Glutamatergic neuron (in vitro differentiated cells): Measurements from ENCODE around the gene CALM3. TPM values are rescaled to one million over a fixed set of nuclear protein-coding genes. Genes with fewer than 3 reads are reported as not detected.
A peak's percentile ranks its signal among the peaks of the same experiment; 100 is the strongest.

Source experiments
- DNase-seq: peaks from one replicate; pipeline ENCODE4 v3.0.0; 2022
- H3K27ac Mint-ChIP-seq: one replicate; pipeline ENCODE4 v1.8.0; 2020; ENCODE audit warnings: mild to moderate bottlenecking, mixed read lengths, inconsistent platforms; ENCODE audit not compliant: unreplicated experiment
- H3K27me3 Mint-ChIP-seq: one replicate; pipeline ENCODE4 v1.8.0; 2020; ENCODE audit warnings: mild to moderate bottlenecking, moderate library complexity, mixed read lengths, inconsistent platforms; ENCODE audit not compliant: unreplicated experiment
- H3K36me3 Mint-ChIP-seq: one replicate; pipeline ENCODE4 v1.8.0; 2020; ENCODE audit warnings: mild to moderate bottlenecking, mixed read lengths, inconsistent platforms; ENCODE audit not compliant: unreplicated experiment
- H3K4me1 Mint-ChIP-seq: one replicate; pipeline ENCODE4 v1.8.0; 2020; ENCODE audit warnings: mild to moderate bottlenecking, low read depth, mixed read lengths, inconsistent platforms; ENCODE audit not compliant: unreplicated experiment
- H3K4me3 Mint-ChIP-seq: one replicate; pipeline ENCODE4 v1.8.0; 2020; ENCODE audit warnings: mild to moderate bottlenecking, mixed read lengths, inconsistent platforms; ENCODE audit not compliant: unreplicated experiment
- H3K9me3 Mint-ChIP-seq: one replicate; pipeline ENCODE4 v1.8.0; 2020; ENCODE audit warnings: mild to moderate bottlenecking, moderate library complexity, mixed read lengths, inconsistent platforms; ENCODE audit not compliant: unreplicated experiment
- total RNA-seq: library from RNA; stranded (reverse); fragmentation: NEBNext Ultra II Directional; extraction: Animal tissue kit (Norgen Biotek cat#: 25700); gene quantifications from one replicate; pipeline ENCODE4 v1.2.1, GENCODE V29; 2021; ENCODE audit not compliant: unreplicated experiment
- TF ChIP-seq, protein P1 (sequence below): fragments of 200-600 bp; sonication (generic); IDR thresholded peaks from one replicate; pipeline ENCODE4 v1.5.0; 2021; ENCODE audit not compliant: partially characterized antibody, unreplicated experiment

The CALM3 gene
- total RNA-seq, 1 donor from 2014 or later, result 845 TPM

DNA sequence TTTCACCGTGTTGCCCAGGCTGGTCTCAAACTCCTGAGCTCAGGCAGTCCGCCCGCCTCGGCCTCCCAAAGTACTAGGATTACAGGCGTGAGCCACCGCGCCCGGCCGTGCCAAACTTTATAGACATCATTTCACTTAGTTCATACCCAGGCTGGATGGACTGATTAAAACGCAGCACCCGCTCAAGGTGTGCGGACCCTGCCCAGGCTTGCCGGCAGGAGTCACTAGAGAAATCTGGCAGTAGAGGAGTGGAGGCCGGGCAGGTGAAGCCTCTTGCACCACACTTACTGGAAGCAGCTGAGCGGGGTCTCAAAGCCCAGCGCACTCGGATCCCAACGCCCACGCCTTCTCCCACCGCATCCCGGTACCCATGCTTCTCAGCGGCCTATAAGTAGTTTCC is 12.4 kb downstream of the CALM3 start:
- TF ChIP-seq, protein P1, sequence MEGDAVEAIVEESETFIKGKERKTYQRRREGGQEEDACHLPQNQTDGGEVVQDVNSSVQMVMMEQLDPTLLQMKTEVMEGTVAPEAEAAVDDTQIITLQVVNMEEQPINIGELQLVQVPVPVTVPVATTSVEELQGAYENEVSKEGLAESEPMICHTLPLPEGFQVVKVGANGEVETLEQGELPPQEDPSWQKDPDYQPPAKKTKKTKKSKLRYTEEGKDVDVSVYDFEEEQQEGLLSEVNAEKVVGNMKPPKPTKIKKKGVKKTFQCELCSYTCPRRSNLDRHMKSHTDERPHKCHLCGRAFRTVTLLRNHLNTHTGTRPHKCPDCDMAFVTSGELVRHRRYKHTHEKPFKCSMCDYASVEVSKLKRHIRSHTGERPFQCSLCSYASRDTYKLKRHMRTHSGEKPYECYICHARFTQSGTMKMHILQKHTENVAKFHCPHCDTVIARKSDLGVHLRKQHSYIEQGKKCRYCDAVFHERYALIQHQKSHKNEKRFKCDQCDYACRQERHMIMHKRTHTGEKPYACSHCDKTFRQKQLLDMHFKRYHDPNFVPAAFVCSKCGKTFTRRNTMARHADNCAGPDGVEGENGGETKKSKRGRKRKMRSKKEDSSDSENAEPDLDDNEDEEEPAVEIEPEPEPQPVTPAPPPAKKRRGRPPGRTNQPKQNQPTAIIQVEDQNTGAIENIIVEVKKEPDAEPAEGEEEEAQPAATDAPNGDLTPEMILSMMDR, result no peak

DNA sequence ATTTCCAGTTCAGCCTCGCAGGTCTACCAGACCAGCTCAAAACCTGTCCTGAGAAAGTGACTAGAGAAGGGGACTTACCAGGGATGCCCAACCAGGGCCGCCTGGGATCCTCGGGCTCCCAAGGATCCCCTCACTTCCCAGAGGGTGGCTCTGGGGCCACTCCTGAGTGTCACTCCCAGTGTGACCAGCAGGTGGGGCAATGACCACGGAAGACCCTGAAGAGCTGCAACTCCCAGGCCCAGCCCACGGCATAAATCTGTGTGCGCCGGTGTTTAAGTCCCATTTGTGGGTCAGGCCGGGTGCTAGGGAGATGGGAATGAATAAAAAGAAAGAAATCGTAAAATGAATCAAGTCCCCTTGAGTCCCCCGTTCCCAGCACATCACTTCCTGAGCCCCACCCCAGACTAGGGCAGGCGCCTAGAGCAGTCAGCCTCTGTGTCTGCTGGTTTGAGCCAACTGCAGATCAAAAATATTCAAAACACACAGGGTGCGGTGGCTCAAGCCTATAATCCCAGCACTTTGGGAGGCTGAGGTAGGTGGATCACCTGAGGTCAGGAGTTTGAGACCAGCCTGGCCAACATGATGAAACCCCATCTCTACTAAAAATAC is 13.1 kb downstream of the CALM3 start:
- Mint-ChIP-seq H3K27ac (peak overlapping the region; percentile 38), H3K27me3 (peaks cover 11% of the 10 kb centered on the region), H3K4me1 (peaks cover 9% of the 10 kb centered on the region), H3K4me3 (no peak overlapping the region), H3K9me3 (peaks cover 14% of the 10 kb centered on the region), H3K36me3 (peaks cover 6% of the 10 kb centered on the region)
- TF ChIP-seq, protein P1, result peak; percentile 94
- peak; percentile 92 for DNase-seq

More for the DNA sequence above, 12.4 kb downstream of the CALM3 start:
- Mint-ChIP-seq H3K4me3 (peak overlapping the region; percentile 38), H3K9me3 (peaks cover 15% of the 10 kb centered on the region), H3K27me3 (peaks cover 11% of the 10 kb centered on the region), H3K4me1 (peaks cover 11% of the 10 kb centered on the region), H3K27ac (no peak overlapping the region), H3K36me3 (peaks cover 9% of the 10 kb centered on the region)
- no peak for DNase-seq

- peaks cover 4% of the 10 kb centered on the region for H3K27me3 Mint-ChIP-seq
Measured at GRCh38 chr19:46615966-46616365, 14.8 kb downstream of the CALM3 start.

GRCh38 chr19:46616631-46617322 is 15.6 kb downstream of the CALM3 start:
- Mint-ChIP-seq H3K27ac (peak overlapping the region; percentile 88), H3K4me3 (peak overlapping the region; percentile 39), H3K4me1 (peaks cover 24% of the 10 kb centered on the region), H3K27me3 (peaks cover 4% of the 10 kb centered on the region), H3K9me3 (peaks cover 5% of the 10 kb centered on the region), H3K36me3 (no peaks in the 10 kb centered on the region)
- TF ChIP-seq, protein P1, result no peak
- peak; percentile 81 for DNase-seq

More at GRCh38 chr19:46615966-46616365, 14.8 kb downstream of the CALM3 start:
- Mint-ChIP-seq H3K27ac (peak overlapping the region; percentile 72), H3K36me3 (peaks cover 1% of the 10 kb centered on the region), H3K9me3 (peaks cover 7% of the 10 kb centered on the region), H3K4me3 (no peak overlapping the region), H3K4me1 (peaks cover 17% of the 10 kb centered on the region)
- TF ChIP-seq, protein P1, result no peak
- DNase-seq, result no peak

DNA sequence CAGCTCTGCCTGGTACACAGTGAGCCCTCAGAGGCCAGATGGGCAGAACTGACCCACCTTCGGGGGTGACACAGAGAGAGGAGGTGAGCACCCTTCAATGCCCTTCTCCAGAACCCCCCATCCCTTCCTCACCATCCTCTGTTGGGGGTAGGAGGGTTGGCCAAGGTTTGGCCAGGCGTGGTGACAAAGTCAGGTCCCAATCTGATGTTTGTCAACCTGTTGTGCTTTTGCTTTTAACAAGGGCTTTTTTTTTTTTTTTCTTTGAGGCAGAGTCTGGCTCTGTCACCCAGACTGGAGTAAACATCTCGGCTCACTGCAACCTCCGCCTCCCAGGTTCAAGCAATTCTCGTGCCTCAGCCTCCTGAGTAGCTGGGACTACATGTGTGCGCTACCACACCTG is 16.5 kb downstream of the CALM3 start:
- TF ChIP-seq, protein P1, result no peak
- Mint-ChIP-seq H3K4me1 (peaks cover 28% of the 10 kb centered on the region), H3K36me3 (no peaks in the 10 kb centered on the region), H3K4me3 (no peak overlapping the region), H3K27ac (no peak overlapping the region), H3K9me3 (peaks cover 5% of the 10 kb centered on the region), H3K27me3 (peaks cover 4% of the 10 kb centered on the region)
- no peak for DNase-seq
